CD4-positive, alpha-beta T cell treated with Interleukin-17A for 4 hours (primary cell): Measurements from ENCODE around the gene TAB2.
"Not testable (repeated sequence)": the region's sequence is repeated elsewhere in the genome, so short reads cannot be mapped to it uniquely, and the experiment has no call there.

Experiments used
- DNase-seq: peaks from one replicate; pipeline ENCODE4 v3.0.0-alpha.2; 2020; ENCODE audit warnings: mixed read lengths

Gene TAB2

DNA sequence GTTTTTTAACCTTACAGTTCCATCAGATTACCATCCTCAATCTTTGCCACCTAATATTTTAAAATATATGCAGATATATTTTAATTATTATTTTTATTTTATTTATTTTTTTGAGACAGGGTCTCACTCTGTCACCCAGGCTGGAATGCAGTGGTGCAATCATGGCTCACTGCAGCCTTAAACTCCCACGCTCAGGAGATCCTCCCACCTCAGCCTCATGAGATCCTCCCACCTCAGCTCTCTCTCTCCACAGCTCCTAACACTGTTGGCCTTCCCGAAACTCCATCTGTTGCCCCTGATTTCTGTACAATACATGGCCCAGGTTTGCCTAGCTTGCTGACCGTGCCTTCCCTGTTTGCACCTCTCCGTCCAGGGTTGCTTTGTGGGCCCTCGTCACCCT lies 4.4 kb upstream of the TAB2 start:
- DNase-seq, result no peak

DNA sequence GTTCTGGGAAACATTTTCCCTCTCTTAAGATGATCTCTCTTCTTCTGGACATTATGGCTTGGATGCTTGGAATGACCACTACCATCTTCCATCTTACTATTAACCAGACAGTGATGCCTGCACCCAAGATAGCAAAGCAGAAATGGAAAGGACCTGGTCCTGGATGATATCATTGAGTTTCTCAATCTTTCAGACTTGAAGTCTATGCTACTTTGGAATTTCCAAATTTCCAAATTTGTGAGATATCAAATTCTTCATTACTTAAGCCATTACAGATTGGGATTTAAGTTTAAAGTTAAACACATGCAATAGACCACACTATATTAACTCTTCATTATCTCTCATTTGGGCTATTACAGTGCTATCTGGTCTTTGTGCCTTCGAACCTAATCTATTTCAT lies 3.7 kb upstream of the TAB2 start:
- no peak for DNase-seq

DNA sequence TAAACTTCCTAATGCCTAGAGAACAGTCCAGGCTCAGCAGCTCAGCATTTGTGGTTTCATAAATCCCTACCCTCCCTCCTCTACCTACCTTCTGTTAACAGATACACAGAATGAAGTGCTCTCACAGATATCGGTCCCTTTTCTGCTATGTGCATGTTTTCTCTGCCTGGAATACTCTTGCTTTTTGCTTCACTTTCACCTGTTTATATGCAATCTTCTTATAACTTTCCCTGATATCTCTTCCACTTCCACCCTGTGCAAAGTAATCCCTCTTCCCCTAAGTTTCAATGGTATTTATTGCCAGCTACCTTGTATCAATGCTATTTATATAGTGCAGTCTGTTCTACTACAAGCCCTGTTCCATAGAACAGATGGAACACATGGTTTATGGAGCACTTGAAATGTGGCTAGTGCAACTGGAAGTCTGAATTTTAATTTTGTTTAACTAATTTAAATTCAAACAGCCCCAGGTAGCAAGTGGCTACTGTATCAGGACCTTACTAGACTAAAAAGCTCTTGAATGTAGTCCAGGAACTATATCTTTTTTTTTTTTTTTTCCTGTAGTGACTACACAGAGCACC lies 3.1 kb upstream of the TAB2 start:
- no peak for DNase-seq

DNA sequence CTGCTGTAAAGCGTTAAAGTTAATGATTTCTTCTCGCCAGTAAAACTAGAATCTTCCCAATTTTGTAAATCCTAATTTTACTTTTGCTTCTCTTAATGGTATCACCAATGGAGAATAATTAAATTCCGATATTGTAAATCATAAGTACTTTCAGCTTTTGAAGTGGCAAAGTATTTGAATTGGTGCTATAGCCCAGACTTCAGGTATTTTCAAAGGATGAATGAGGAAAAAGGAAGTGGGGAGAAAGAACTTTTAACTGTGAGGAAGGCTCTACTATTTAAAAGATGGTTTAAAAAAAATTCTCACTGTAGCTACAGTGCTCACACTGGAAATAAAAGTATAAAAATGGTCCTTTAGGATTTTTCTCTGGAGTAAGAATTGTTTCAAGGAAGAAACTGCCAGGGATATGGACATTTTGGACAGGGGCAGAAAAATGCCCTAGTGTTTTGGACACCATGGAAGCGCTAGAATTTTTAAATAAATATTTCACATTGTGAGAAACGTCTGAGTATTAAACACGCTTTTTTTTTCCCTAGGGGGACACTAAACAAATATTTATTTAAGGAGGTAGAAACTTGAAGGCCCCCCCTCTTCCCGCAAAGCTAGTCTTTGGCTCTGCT lies 1.3 kb upstream of the TAB2 start:
- no peak for DNase-seq

DNA sequence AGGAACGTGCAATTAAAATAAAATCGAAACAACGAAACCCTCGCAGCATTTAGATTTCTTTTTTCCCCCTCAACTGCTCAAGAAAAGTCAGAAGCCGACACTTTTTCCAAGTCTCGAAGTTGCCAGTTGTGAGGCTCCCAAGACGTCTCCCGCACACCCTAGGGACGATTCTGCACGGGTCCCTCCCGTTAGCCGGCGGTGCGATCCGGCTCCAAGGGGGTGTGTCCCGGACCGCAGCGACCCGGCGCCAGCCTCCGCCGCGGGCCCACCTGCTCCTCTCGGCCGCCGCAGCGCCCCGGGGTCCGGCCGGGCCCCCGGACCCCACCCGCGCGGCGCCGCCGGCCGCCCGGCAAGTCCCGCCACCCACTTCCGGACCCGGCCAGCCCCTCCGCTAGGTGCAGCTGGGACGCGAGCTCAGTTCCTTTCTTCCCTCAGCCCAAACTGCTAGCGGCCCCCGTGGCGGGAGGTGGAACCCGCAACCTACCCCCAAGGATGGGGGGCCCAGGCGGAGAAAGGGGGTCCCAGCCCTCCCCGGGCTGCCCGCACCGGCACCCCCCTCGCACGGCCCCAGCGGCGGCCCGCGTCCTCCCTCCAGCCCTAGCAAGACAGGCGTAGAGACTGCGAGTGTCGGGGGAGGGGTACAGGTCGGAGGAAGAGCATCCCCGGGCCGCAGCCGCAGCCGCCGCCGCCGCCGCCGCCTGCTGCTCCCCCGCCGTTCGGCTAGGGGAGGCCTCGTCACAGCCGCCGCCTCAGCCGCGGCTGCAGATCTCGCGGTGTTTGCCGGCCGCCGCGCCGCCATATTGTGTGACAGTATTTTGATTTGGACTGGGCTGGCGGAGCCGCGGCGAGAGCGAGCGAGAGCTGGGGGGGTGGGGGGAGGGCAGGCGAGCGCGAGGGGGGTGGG lies 520 bp upstream of the TAB2 start:
- DNase-seq, result peak; percentile 92

DNA sequence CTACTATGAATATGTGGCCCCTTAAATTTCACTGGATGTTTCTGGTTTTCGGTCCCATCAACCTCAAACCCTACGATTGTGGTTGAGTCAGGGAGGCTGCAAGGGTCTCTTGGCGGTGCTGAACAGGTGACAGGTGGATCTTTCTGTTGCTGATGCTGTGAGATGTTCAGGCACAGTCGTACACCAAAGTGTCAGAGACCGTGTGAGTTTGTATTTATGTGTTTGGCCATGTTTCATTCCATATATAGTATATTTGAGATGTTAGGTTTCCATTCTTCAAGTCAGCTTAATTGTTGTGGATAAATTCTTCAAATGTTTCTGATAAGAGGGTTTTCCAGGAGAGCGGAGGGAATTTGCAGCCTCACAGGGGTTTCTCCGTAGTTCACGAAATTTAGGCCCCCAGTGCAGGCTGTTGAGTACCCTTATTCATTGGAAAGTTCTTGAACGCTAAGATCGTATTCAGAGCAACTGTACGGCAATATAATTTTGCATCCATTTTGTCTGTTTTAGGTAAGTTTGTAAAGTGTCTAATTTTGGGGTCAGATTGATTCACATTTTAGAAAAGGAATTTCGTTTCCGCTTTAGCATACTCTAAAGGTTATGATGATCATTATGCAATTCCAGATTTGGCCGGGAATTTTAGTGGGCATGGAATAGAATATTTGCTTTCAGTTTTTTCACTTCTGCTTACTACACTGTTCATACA lies 1.2 kb downstream of the TAB2 start:
- no peak for DNase-seq

DNA sequence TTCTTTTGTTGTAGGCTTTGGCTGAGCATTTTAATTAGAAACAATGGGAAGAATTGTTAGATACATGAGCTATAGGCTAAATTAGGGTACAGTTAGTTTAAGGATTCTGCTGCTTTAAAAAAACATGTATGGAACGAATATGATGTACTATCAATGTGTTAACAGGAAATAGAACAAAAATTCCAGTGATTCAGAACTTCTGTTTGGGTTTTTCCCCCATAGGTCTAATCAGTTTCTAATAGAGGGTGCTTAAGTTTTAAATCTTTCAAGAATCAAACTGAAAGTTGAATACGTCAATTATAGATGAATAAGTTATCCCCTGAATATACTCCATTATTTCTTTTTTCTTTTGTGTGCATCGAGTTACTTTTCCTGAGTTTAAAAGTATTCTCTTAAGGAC lies 1.9 kb downstream of the TAB2 start:
- no peak for DNase-seq

DNA sequence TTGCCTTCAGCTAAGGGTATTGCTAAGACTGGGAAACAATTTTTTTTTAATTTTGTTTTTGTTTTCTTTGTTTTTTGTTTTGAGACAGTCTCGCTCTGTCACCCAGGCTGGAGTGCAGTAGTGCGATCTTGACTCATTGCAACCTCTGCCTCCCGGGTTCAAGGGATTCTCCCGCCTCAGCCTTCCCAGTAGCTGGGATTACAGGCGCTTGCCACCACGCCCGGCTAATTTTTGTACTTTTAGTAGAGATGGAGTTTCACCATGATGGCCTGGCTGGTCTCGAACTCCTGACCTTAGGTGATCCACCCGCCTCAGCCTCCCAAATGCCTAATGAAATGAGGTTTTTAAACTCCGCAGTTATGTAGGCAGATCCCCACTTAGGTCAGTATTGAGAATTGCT lies 2.5 kb downstream of the TAB2 start:
- DNase-seq, result not testable (repeated sequence)

DNA sequence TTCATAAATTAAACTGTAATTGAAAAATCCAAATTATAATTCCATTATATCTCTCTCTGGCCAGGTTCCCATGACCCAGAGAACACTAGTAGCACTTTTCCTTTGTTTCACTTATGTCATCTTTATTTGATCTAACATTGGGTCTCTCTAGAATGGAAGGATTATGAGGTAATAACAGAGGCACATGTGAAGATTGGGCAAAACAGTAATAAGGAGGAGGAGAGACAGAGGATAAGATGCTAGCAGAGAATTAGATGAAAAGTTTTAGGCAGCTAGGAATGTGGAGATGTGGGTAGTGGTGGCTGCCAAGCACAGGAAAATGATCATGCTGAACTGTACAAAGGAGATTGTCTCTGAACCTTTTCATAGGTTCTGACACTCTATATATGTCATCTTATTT lies 3.3 kb downstream of the TAB2 start:
- DNase-seq, result no peak

DNA sequence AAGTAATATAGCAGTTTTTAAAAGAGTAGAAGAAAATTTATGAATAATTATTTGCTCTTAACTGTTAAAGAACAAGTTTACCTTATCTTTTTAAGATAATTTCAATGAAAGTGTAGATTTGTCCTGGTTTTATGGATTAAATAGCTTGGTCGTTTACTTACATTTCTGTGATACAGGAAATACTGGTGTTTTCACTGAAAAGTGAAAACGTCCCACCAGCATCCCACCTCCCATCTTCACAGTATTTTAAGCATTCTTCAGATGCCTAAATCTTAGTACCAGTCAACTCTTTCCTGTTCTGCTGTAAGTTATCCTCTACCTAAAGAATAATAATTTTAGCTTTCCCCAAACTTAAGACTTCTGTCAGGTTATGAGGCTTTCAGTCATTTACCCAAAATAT lies 5.8 kb downstream of the TAB2 start:
- no peak for DNase-seq

DNA sequence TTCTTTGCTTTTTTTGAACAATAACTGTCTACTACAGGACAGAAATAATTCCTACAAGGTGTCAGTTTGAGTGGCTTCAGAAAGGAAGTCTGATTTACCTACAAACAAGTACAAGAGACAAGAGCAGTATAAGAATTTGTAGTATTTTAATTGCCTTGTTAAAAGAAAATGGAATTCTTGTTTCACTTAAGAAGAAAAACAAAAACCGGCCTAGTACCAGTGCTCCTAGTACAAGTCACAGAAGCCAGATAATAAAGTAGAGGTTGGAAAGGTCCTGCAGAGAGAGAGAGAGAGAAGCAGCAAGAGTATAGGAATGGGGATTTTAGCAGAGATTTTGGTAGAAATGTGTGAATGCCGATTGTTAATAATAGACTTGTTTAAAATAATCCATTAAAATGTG lies 6.4 kb downstream of the TAB2 start:
- no peak for DNase-seq

DNA sequence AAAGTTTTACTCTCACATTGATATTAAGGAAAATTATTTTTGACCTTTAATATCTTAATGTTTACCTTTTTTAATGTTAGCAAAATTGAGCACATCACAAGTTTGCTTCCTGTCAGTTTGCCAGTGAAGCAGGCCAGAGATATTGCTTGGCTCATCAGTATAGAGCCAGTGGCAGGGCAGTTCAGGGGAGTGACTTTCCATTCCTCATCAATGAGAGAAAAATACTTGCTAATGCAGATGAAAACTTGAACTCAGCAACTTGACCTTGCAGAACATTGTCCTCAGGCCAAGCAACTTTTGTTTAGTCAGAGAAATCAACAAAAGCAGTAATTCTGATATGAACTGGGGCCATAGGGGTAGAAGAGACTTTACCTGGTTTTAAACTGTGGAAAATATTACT lies 6.9 kb downstream of the TAB2 start:
- peak; percentile 28 for DNase-seq

DNA sequence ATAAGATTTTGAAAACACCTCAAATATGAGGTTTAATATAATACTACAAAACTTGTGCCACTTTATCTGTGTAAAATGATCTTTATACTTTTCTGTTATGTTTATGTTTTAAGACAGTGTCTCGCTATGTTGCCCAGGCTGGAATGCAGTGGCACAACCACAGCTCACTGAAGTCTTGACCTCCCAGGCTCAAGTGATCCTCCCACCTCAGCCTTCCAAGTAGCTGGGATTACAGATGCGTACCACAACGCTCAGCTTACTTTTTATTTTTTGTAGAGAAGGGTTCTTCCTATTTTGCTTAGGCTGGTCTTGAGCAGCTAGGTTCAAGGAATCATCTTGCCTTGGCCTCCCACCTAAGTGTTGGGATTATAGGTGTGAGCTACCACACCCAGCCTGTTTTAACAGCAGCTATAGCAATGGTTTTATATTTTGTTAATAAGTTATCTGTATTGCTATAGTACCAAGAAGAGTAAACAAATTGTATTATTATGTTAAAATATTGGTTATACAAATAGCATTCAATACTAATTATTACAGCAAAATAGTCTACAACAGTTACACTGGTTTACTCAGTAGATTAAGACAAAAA lies 8.2 kb downstream of the TAB2 start:
- no peak for DNase-seq

DNA sequence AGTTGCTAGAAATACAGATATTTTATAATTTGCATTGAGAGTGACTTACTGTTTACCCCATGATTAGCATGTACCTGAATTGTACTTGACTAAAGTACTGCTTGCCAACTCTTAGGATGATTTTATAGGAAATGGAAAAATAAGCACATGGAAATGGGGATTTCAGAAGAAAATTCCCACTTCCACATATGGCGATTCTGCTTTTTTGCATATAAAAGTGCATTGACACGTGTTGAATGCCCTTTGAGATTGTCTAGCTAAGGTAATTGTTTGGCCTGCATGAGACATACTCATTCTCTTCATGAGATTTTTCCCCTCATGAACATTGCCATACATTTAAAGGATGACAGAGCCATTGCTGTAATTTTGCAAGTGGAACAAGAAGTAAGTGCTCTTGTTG lies 10.1 kb downstream of the TAB2 start:
- no peak for DNase-seq

DNA sequence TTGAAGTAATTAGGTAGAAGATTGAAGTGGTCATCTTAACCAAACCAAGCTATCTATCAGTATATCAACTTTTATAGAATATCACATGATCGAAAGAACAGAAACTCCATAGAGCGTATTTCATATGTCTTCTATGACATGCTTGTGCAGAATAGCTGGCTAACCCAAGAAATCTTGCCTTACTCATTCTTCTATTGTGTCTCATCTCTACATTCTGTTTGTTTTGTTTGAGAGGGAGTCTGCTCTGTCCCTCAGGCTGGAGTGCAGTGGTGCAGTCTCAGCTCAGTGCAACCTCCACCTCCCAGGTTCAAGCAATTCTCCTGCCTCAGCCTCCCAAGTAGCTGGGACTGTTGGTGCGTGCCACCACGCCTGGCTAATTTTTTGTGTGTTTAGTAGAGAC lies 10.6 kb downstream of the TAB2 start:
- DNase-seq, result no peak

DNA sequence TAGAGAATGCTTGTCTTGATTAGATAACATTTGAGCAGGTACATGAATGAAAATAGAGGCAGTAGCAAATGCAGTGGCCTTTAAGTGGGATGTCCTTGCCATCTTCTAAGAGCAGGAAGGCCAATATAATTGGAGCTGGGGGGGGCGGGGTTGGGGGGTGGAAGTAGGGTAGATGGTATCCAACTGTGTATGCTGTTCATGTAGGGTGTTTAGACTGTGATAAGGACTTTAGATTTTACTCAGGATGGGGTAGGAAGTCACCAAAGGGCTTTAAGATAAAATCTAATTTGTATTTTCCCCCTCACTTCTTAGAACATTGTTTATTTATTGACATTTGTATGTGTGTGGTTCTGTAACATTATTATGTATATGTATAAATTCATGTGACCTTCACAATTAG lies 12.0 kb downstream of the TAB2 start:
- no peak for DNase-seq

DNA sequence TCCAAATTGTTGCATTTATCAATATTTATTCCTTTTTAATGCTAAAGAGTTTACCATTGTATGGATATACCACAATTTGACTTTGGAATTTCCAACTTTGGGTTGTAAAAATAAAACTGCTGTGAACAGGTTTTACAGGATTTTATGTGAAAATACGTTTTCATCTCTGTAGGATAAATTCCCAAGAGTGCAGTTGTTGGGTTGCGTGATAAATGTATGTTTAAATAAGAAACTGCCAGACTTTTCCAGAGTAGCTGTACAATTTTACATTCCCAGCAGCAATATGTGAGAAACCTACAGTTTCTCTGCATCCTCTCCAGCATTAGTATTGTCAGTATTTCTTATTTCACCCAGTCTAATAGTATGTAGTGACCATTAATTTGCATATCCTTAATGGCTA lies 12.6 kb downstream of the TAB2 start:
- no peak for DNase-seq

DNA sequence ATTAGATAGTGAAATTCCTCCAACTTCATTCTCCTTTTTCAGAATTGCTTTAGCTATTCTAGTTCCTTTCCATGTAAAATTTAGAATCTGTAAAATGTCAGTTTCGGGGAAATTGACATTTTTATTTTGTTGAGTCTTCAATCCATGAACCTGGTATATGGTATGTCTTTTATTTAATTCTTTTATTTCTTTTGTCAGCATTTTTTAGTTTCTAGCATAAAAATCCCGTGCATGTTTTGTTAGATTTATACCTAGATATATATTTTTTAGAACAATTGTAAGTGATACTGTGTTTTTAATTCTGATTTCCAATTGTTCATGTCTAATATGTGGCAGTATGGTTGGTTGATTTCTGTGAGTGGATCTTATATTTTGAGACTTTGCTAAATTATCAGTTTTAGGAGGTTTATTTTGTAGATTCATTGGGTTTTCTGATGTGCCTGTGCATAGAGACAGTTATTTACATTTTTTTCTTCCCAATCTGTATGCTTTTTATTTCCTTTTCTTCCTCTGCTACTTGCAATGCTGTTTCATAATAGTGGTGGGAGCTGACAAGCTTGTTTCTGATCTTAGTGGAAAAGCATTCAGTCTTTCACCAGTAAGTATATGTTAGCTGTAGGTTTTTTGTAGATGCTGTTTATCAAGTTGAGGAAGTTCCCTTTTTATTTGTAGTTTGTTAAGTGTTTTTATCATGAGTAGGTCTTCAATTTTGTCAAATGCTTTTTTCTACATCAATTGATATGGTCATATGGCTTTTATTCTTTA lies 13.7 kb downstream of the TAB2 start:
- no peak for DNase-seq

DNA sequence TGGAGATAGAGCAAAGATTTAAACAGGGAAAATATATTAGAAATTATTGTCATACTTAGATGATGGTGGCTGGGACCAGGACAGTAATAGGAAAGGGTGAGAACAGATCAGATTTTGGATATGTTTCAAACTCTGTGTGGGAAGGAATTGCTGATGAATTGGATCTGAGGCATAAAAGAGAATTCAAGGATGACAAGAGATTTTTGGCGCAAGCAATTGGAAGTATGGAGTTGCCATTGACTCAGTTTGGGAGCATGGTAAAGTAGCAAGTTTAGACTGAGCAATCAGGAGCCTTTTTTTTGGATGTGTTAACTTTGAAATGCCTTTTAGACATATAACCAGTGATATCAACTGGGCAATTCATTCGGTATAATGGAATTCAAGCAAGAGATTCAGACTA lies 14.4 kb downstream of the TAB2 start:
- DNase-seq, result no peak

DNA sequence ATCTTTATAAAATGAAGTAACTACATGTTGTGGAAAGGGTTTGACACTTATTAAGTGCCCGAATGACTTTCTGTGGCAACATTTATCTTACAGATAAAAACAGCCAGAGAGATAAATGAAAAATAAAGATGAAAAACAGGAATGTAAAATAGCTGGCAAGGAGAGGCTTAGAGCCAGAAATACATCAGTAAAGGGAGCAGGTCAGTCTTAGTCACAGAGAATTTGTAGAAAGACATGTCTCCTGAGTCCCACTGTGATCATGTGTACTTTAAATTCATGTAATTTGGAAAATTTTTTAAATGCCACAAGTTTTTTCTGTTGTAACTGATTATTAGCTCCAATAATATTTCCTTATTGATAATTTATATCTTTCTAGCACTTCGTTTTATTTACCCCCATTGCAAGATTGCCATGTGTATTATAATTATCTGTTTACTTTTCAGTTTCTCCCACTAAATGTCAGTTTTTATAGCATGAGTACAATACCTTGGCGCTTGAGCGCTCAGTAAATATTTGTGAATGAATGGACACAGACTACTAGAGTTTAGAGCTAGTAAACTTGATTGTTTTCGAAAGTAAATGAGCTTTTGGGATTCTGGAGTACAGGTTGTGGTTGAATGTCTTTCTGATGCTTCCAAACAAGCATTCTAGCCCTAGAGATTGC lies 15.2 kb downstream of the TAB2 start:
- no peak for DNase-seq

DNA sequence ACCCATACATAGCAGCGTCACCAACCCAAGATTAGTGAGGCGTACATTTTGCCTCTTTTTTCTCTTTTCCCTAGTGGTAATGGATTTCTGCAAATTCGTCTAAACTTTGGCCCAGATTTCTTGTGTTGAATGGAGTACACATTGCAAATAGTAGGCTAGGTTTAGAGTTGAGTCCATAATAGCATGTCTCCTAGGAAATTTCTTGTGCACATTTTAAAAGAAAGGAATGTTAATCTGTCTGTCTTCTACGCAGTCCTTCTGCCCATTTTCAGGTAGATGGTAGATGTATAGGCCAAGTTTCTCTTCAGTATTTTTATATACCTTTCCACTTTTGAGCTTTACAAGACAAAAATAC lies 15.7 kb downstream of the TAB2 start:
- no peak for DNase-seq

DNA sequence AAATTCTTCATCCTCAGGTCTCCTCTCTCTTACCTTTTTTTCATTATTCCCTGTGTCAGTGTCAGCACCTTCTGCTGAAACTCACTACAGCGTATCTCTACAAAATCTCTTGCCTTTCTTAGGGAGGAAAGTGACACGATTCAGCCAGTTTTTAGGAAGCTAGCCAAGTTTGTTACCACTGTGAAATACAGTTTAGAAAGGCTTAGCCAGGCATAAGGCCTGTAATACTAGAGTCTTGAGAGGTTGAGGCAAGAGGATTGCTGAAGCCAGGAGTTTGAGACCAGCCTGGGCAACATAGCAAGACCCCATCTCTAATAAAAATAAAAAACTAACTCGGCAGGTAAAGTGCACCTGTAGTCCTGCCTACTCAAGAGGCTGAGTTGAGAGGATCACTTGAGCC lies 16.7 kb downstream of the TAB2 start:
- no peak for DNase-seq
